ENCODE measurements around the gene PLPP1.

The PLPP1 gene

GRCh38 chr5:55570026-55570425 is 35.3 kb upstream of the PLPP1 start:
- Histone ChIP-seq H3K4me3 (ENCODE audit: low read depth, low read length) (no peak overlapping the region), H3K4me1 (ENCODE audit: control insufficient read depth, insufficient read depth, low read length) (peaks cover 34% of the 10 kb centered on the region), H3K9ac (ENCODE audit: low read length) (peak overlapping the region; percentile 71), H3K9me3 (ENCODE audit: control insufficient read depth, insufficient read depth, low read depth, low read length) (no peaks in the 10 kb centered on the region), H3K36me3 (ENCODE audit: control insufficient read depth, insufficient read depth, low read length) (no peaks in the 10 kb centered on the region), H3K27me3 (ENCODE audit: control insufficient read depth, insufficient read depth, low read length) (no peaks in the 10 kb centered on the region), H3K27ac (ENCODE audit: low read depth, low read length) (peak overlapping the region; percentile 99)

- Histone ChIP-seq H3K27ac (ENCODE audit: low read depth, low read length) (peak overlapping the region; percentile 99; the same call in 1 of the 2 replicates), H3K9ac (ENCODE audit: low read length) (peak overlapping the region; percentile 7), H3K4me1 (ENCODE audit: control insufficient read depth, insufficient read depth, low read length) (peaks cover 34% of the 10 kb centered on the region), H3K4me3 (ENCODE audit: low read depth, low read length) (no peak overlapping the region), H3K36me3 (ENCODE audit: control insufficient read depth, insufficient read depth, low read length) (no peaks in the 10 kb centered on the region), H3K27me3 (ENCODE audit: control insufficient read depth, insufficient read depth, low read length) (no peaks in the 10 kb centered on the region), H3K9me3 (ENCODE audit: control insufficient read depth, insufficient read depth, low read depth, low read length) (no peaks in the 10 kb centered on the region)
Observed at GRCh38 chr5:55569513-55569865, 34.7 kb upstream of the PLPP1 start.

- Histone ChIP-seq H3K4me3 (ENCODE audit: low read depth, low read length) (no peak overlapping the region), H3K27ac (ENCODE audit: low read depth, low read length) (peak overlapping the region; percentile 99; the same call in 1 of the 2 replicates), H3K9ac (ENCODE audit: low read length) (peak overlapping the region; percentile 1), H3K4me1 (ENCODE audit: control insufficient read depth, insufficient read depth, low read length) (peaks cover 34% of the 10 kb centered on the region), H3K36me3 (ENCODE audit: control insufficient read depth, insufficient read depth, low read length) (no peaks in the 10 kb centered on the region), H3K9me3 (ENCODE audit: control insufficient read depth, insufficient read depth, low read depth, low read length) (no peaks in the 10 kb centered on the region), H3K27me3 (ENCODE audit: control insufficient read depth, insufficient read depth, low read length) (no peaks in the 10 kb centered on the region)
Observed at GRCh38 chr5:55568654-55569512, 34.1 kb upstream of the PLPP1 start.

- Histone ChIP-seq H3K36me3 (ENCODE audit: control insufficient read depth, insufficient read depth, low read length) (no peaks in the 10 kb centered on the region), H3K9me3 (ENCODE audit: control insufficient read depth, insufficient read depth, low read depth, low read length) (no peaks in the 10 kb centered on the region), H3K4me1 (ENCODE audit: control insufficient read depth, insufficient read depth, low read length) (peaks cover 12% of the 10 kb centered on the region), H3K27ac (ENCODE audit: low read depth, low read length) (no peak overlapping the region), H3K4me3 (ENCODE audit: low read depth, low read length) (no peak overlapping the region), H3K27me3 (ENCODE audit: control insufficient read depth, insufficient read depth, low read length) (no peaks in the 10 kb centered on the region), H3K9ac (ENCODE audit: low read length) (no peak overlapping the region)
Observed at GRCh38 chr5:55564721-55565120, 30.0 kb upstream of the PLPP1 start.

- Histone ChIP-seq H3K36me3 (ENCODE audit: control insufficient read depth, insufficient read depth, low read length) (no peaks in the 10 kb centered on the region), H3K9ac (ENCODE audit: low read length) (no peak overlapping the region), H3K27me3 (ENCODE audit: control insufficient read depth, insufficient read depth, low read length) (no peaks in the 10 kb centered on the region), H3K9me3 (ENCODE audit: control insufficient read depth, insufficient read depth, low read depth, low read length) (no peaks in the 10 kb centered on the region), H3K4me1 (ENCODE audit: control insufficient read depth, insufficient read depth, low read length) (peaks cover 7% of the 10 kb centered on the region; the same call in 1 of the 2 replicates), H3K27ac (ENCODE audit: low read depth, low read length) (no peak overlapping the region), H3K4me3 (ENCODE audit: low read depth, low read length) (no peak overlapping the region)
Observed at GRCh38 chr5:55558484-55558883, 23.7 kb upstream of the PLPP1 start.

GRCh38 chr5:55557123-55557522 is 22.4 kb upstream of the PLPP1 start:
- Histone ChIP-seq H3K36me3 (ENCODE audit: control insufficient read depth, insufficient read depth, low read length) (no peaks in the 10 kb centered on the region), H3K4me3 (ENCODE audit: low read depth, low read length) (no peak overlapping the region), H3K9ac (ENCODE audit: low read length) (no peak overlapping the region), H3K27ac (ENCODE audit: low read depth, low read length) (no peak overlapping the region), H3K4me1 (ENCODE audit: control insufficient read depth, insufficient read depth, low read length) (peaks cover 7% of the 10 kb centered on the region; the same call in 1 of the 2 replicates), H3K27me3 (ENCODE audit: control insufficient read depth, insufficient read depth, low read length) (no peaks in the 10 kb centered on the region), H3K9me3 (ENCODE audit: control insufficient read depth, insufficient read depth, low read depth, low read length) (no peaks in the 10 kb centered on the region)

- no peaks in the 10 kb centered on the region for H3K36me3 ChIP-seq (ENCODE audit: control insufficient read depth, insufficient read depth, low read length)
- H3K4me3 ChIP-seq (ENCODE audit: low read depth, low read length) = no peak overlapping the region
- no peaks in the 10 kb centered on the region for H3K27me3 ChIP-seq (ENCODE audit: control insufficient read depth, insufficient read depth, low read length)
- no peak overlapping the region for H3K9ac ChIP-seq (ENCODE audit: low read length)
- H3K9me3 ChIP-seq (ENCODE audit: control insufficient read depth, insufficient read depth, low read depth, low read length) = no peaks in the 10 kb centered on the region
- peaks cover 7% of the 10 kb centered on the region; the same call in 1 of the 2 replicates for H3K4me1 ChIP-seq (ENCODE audit: control insufficient read depth, insufficient read depth, low read length)
- H3K27ac ChIP-seq (ENCODE audit: low read depth, low read length) = no peak overlapping the region
Observed at GRCh38 chr5:55554585-55555202, 19.9 kb upstream of the PLPP1 start.

- Histone ChIP-seq H3K36me3 (ENCODE audit: control insufficient read depth, insufficient read depth, low read length) (no peaks in the 10 kb centered on the region), H3K4me3 (ENCODE audit: low read depth, low read length) (no peak overlapping the region)
Observed at GRCh38 chr5:55551904-55552303, 17.1 kb upstream of the PLPP1 start.

GRCh38 chr5:55551358-55551757 is 16.6 kb upstream of the PLPP1 start:
- Histone ChIP-seq H3K9me3 (ENCODE audit: control insufficient read depth, insufficient read depth, low read depth, low read length) (no peaks in the 10 kb centered on the region), H3K4me3 (ENCODE audit: low read depth, low read length) (no peak overlapping the region), H3K9ac (ENCODE audit: low read length) (no peak overlapping the region), H3K4me1 (ENCODE audit: control insufficient read depth, insufficient read depth, low read length) (peaks cover 7% of the 10 kb centered on the region; the same call in 1 of the 2 replicates), H3K27me3 (ENCODE audit: control insufficient read depth, insufficient read depth, low read length) (no peaks in the 10 kb centered on the region), H3K27ac (ENCODE audit: low read depth, low read length) (no peak overlapping the region), H3K36me3 (ENCODE audit: control insufficient read depth, insufficient read depth, low read length) (no peaks in the 10 kb centered on the region)

More at GRCh38 chr5:55551904-55552303, 17.1 kb upstream of the PLPP1 start:
- Histone ChIP-seq H3K4me1 (ENCODE audit: control insufficient read depth, insufficient read depth, low read length) (peaks cover 7% of the 10 kb centered on the region; the same call in 1 of the 2 replicates), H3K27ac (ENCODE audit: low read depth, low read length) (no peak overlapping the region), H3K9ac (ENCODE audit: low read length) (no peak overlapping the region), H3K9me3 (ENCODE audit: control insufficient read depth, insufficient read depth, low read depth, low read length) (no peaks in the 10 kb centered on the region), H3K27me3 (ENCODE audit: control insufficient read depth, insufficient read depth, low read length) (no peaks in the 10 kb centered on the region)

- no peaks in the 10 kb centered on the region for H3K4me1 ChIP-seq (ENCODE audit: control insufficient read depth, insufficient read depth, low read length)
- H3K27ac ChIP-seq (ENCODE audit: low read depth, low read length) = no peak overlapping the region
- H3K36me3 ChIP-seq (ENCODE audit: control insufficient read depth, insufficient read depth, low read length) = no peaks in the 10 kb centered on the region
- no peak overlapping the region for H3K9ac ChIP-seq (ENCODE audit: low read length)
- H3K4me3 ChIP-seq (ENCODE audit: low read depth, low read length) = no peak overlapping the region
- H3K27me3 ChIP-seq (ENCODE audit: control insufficient read depth, insufficient read depth, low read length) = no peaks in the 10 kb centered on the region
- no peaks in the 10 kb centered on the region for H3K9me3 ChIP-seq (ENCODE audit: control insufficient read depth, insufficient read depth, low read depth, low read length)
Observed at GRCh38 chr5:55547781-55548180, 13.0 kb upstream of the PLPP1 start.

GRCh38 chr5:55546947-55547346 is 12.2 kb upstream of the PLPP1 start:
- Histone ChIP-seq H3K9me3 (ENCODE audit: control insufficient read depth, insufficient read depth, low read depth, low read length) (no peaks in the 10 kb centered on the region), H3K36me3 (ENCODE audit: control insufficient read depth, insufficient read depth, low read length) (no peaks in the 10 kb centered on the region), H3K27me3 (ENCODE audit: control insufficient read depth, insufficient read depth, low read length) (no peaks in the 10 kb centered on the region), H3K9ac (ENCODE audit: low read length) (no peak overlapping the region), H3K4me3 (ENCODE audit: low read depth, low read length) (no peak overlapping the region), H3K27ac (ENCODE audit: low read depth, low read length) (no peak overlapping the region), H3K4me1 (ENCODE audit: control insufficient read depth, insufficient read depth, low read length) (no peaks in the 10 kb centered on the region)
